Muscle of back (tissue), 11 donors: Measurements from ENCODE around the gene CTNND2. TPM values are rescaled to one million over a fixed set of nuclear protein-coding genes. Genes with fewer than 3 reads are reported as not detected.
"Not testable (repeated sequence)": the region's sequence is repeated elsewhere in the genome, so short reads cannot be mapped to it uniquely, and the experiment has no call there.

Experiments
- DNase-seq, 3 donors: peaks; one replicate each; pipeline versions ENCODE4 v3.0.0 to v3.0.0-alpha.2; 2013
- polyA plus RNA-seq, 10 donors: library from polyadenylated mRNA; unstranded; fragments of 120-200 nt; gene quantifications; one replicate each; pipeline ENCODE4 v1.2.1, GENCODE V29; 2013; ENCODE audit not compliant: insufficient read length in 10 of 10

The CTNND2 gene
- polyA plus RNA-seq, 10 donors: 0.32 to 1.8 (median 1.2) TPM

DNA sequence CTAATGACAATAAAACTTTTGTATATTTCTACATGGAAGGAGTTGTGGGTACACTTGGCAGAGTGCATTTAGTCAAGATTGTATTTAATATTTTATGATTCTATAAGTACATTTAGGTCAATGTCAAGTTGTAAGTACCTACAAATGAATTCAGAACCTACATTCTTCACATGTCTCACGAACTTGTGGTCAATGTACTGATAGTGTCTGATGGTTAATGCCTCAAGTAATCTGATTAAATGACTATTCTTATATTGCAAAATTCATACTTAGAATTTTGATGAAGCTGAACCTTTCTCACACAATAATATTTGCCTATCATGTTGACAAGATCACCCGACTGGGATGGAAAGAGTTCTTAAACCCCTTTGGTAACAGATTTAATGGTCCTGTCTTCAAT is 444.5 kb downstream of the CTNND2 start:
- no peak for DNase-seq

DNA sequence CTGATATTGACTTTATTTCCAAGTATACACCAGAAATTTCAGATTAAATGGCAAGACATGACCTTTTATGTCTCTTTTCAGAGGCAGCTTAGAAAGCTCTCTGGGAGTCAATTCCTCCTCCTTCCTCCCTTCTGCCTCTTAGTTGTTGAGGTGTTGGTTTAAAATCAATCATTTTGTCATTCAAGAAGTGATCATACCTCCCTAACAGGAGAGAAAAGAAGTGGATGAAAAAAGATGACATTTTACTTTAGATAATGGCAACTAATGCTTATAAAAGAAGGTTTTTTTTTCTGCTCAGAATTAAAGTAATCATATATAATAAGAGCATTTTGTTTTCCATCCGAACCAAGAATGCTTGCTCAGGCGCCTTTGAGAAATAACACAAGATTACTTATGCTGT is 448.7 kb downstream of the CTNND2 start:
- no peak for DNase-seq

DNA sequence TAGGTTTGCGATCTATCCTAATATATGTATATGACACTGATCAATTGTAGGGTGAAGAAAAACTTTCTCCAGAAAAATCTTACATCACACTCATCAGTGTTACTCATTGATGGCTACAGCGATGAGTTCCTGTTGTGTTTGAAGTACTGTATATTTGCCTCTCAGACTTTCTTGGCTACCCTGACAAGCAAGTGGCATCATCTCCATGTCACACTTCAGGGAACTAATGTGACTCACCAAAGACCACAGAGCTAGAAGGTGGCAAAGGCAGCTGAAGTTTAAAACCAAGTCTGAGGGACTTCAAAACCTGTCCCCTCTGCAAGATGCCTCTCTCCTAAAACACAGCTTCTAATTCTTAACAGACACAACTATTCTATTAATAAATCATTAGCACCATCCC is 451.4 kb downstream of the CTNND2 start:
- DNase-seq: no peak

DNA sequence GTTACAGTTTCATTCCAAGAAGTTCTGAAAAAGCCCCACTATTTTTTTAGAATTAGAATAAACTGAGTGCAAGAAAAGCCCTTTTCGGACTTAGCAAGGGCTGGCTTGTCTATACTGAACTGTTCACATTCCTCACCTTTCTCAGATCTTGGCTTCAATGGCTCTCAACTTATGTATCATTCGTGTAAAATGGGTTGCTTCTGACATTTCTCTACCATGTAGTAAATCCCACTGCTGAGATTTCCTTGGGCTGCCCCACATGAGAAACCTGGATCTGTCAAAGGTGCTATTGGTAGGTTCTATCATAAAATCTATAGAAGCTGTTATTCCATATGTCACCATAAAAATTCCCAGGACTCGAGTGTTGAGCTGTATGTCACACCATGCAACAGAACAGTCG is 454.3 kb downstream of the CTNND2 start:
- DNase-seq: no peak

DNA sequence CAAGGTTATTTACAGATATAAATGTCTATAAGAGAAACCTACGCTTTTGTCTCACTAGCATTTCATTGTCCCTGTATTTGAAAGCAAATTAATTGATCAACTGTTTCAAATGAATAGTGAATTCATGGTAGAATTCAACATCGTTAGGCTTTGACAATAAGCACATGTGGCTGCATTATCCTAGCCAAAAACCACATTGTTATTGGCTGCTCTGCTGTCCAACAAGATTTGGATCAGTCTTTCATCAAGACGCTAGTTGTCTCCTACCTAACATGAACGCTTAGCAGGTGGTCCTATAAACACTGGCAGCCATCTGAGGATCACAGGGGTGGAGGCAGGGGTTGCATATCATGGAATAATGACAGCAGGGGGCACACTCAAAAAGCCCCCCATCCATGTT is 455.0 kb downstream of the CTNND2 start:
- no peak for DNase-seq

DNA sequence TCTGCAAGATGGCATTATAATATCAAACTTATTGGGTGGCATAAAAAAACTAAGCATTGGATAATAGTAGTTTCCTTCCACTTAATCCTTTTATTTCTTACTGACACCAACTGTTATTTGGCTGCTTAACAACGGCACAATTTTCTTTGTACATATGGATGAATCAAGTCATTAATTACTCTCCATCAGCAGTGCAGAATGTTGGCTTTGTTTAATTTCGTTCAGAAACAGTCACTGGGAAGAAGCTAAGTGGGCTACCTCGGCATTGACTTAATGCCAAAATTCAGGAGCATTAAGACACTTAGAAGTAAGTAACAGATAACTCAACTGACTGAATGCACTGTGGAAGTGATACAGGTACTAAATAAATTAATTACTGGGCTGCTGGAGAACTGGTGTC is 460.4 kb downstream of the CTNND2 start:
- no peak for DNase-seq

DNA sequence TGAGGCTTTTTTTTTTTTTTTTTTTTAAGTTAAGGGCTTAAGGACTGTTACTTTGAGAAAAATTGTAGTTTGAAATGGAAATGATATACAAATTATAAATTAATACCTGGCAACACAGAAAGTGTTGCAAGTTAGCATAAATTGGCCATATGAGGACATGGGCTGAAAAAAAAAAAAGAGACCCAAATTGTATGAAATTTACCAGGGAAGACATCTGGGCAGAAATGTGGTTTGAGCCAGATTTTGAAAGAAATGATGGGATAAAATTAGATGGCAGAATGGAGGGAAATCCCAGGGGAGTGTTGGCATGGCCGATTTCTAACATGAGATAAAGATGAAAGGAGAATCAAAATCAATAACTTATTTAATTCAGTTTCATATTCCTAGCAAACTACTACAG is 472.1 kb downstream of the CTNND2 start:
- DNase-seq: no peak

DNA sequence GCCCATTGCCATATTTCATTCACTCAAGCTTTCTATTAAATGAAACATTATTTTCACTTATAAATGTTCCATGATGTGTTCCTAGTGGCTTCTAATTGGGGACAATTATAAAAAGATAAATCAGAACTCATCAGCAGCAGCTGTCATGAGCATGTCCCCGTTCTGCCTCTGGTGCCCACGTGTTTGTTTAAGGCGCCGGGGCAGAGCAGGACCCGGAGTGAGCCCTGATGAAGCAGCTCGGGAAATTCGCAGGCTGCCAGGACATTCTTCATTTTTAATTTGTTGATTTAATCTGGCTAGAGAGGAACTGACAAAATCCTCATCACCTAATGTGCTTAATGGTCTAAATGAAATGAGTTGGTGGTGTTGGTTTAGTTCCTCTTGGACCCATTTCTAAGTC is 475.0 kb downstream of the CTNND2 start:
- DNase-seq: no peak

DNA sequence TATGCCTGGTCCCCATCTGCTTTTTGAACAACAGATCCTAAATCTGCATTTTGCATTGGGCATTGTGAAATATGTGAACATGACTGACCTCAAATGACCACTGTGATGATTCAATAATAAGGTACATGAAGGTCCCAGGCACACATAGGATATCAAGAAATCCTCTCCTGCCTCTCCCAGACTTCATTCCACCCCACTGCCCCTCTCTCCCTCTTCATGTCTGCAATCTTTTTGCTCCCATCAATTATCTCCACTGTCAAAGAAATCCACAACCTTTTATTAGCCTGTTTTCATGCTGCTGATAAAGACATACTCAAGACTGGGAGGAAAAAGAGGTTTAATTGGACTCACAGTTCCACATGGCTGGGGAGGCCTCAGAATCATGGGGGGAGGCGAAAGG is 476.7 kb downstream of the CTNND2 start:
- no peak for DNase-seq

DNA sequence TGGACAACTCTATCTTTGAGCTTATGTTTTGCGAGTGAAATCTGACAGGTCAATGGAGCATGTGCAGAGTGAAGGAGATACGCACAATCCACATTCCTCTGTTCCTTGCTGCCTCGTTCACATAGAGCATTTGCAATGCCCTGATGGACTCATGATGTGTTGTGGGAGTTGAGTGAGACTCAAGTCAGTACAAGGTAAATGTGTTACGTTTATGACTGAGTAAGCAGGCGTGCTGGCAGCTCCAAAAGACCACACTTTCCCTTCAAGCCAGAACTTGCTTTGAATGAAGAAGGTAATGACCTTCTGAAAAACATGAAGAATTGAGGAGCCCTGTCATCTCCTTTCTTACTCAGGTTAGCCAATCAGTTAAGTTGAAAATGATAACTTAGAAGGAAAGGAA is 477.8 kb downstream of the CTNND2 start:
- no peak for DNase-seq

DNA sequence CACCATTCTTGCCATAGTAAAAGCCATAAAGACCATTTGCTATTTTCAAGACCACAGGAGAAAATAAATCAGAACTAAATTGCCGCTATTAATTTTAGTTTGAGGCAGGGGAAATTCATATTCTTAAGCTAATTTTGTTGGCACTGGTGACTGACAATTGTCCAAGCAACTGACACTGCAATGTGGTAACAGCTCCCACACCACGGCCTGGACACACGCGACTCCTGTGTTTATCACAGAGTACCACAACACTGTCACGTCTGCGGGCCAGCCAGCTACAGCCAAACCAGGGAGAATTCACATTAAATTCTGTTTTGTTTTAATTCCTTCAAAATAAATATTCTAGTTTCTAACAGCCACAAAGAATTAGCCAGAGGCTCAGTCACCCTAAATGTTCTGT is 481.9 kb downstream of the CTNND2 start:
- DNase-seq: no peak

DNA sequence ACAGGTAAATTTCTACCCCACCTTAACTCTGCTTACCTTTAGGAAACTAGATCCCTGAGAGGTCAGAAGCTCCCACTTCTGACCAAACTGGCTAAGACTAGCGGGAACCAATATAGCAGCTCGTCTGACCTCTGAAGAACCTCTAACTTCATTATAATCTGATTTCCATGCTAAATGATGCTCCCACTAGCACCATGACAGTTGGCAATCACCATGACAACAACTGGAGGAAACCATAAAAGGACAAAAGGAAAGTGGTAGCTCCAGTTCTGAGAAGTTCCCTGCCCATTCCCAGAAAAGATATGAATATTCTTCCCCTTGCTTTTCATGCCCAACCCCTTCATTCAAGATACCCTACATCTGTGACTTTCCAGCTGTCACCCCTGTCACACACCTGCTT is 483.3 kb downstream of the CTNND2 start:
- DNase-seq: peak in 1 of 3 donors; percentile 2

DNA sequence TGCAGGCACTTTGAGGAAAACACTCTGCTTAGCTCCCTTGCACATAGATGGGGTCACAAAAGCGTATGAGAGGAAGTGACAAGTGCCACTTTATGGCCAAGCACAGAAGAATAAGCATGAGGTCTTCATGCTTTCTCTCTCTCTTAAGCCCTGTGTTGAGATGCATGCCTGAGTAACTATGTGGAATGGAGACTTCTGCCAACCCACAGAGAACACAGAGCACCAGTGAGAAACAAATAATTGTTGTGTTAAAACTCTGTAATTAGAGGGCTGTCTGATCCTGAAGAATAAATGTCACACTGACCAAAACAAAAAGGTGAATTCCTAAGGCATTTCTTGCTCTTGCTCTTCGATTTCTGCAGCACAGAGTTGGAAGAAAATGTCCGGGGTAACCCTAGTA is 488.5 kb downstream of the CTNND2 start:
- no peak for DNase-seq

DNA sequence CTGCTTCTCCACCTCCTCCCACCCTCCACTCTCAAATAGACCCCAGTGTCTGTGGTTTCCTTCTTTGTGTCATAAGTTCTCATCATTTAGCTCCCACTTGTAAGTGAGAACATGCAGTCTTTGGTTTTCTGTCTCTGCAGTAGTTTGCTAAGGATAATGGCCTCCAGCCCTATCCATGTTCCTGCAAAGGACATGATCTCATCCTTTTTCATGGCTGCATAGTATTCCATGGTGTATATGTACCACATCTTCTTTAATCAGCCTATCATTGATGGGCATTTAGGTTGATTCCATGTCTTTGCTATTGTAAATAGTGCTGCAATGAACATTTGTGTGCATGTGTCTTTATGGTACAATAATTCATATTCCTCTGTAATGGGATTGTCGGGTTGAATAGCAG is 489.5 kb downstream of the CTNND2 start:
- not testable (repeated sequence) for DNase-seq

DNA sequence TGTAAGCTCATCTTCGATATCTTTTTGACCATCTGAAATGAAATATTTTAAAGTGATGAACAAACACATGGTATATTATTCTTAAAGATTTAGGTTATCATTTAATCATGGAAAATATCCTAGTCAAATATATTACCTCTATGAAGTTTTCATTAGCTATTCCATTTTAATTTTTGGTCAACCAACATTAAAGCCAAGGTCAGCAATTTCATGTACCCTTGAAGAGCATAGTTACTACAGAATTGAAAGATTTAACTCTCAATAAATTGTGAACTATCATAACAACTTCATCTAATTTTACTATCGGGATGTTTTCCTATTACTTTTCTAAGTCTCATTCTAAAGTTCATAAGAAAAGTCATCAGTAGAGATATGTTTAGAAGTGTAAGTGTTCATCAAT is 492.6 kb downstream of the CTNND2 start:
- DNase-seq: no peak

DNA sequence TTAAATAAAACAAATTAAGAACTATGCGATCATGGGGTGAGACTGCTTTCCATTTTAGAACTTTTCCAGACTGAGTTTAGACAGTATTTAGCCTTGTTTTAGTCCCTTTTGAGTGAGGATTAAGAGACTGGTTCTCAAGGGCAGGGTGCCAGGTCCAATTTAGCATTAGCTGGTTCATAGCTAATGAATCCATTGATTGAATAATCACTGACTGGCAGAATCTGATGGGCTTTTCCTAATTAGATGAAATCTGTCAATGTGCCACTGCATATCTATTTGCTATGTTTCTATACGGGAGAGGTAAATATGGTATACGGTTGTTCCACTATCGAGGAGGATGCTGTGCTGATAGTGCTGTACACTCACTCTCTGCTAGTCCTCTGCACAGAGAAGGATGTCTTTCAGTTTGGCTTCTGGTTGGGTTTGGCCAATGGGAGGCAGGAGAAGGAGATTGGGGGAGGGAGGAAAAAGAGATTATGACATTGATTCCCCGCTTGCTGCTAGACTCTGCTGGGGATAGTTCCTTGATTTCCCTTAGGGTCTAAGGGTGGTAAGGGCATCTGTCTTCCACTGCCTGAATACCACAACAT is 496.6 kb downstream of the CTNND2 start:
- no peak for DNase-seq

DNA sequence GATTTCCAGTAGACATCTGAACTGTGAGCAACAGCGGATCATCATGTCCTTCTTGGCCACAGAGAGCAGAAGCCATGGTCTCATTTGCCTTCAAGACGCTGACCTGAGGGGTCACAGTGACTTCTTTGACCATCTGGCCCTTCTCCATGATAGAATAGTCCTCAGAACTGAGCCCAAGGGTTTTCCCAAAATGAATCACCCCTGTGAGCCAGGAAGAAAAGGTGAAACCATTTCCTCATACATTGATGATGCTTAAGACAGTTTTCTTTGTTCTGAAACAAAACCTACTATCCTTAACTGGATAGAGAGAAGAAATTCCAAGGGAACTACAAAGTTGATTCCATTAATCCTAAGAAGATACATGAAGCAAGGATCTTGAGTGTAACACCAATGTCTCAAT is 503.9 kb downstream of the CTNND2 start:
- DNase-seq: no peak

DNA sequence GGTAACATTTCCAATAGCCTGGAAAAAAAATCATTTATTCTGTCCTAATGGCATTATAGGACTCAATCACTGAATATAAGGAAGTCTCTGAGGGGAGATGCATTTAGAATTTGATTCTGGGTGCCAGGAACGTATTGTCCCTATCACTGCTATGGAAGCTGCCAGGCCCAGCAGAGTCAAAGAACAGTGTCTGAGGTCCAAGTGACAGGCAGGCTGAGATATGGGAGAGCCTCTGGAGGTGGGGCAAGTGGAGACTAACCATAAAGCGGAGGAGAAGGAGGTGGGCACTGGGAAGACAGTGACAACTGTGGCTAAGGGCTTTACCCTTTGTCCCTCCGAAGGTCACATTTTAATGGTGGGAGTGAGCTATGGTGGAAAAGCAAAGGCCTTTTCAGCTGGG is 505.5 kb downstream of the CTNND2 start:
- no peak for DNase-seq

DNA sequence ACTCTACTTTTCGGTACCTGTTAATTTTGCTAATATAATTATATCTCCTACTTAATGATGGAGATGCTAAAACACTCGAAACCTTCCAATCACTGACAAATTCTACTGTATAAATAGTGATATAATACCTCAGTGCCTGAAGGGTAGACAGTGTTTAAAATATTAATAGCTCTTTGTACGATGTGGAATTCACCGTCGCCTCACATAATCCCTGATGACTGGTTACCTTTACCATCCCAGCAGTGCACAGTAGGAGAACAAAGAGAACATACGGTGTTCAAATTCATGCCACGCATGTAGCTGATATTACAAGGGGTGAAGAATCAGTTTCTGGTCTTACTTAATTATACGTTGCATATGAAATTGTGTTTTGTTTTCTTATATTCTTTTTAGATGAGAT is 506.7 kb downstream of the CTNND2 start:
- no peak for DNase-seq

DNA sequence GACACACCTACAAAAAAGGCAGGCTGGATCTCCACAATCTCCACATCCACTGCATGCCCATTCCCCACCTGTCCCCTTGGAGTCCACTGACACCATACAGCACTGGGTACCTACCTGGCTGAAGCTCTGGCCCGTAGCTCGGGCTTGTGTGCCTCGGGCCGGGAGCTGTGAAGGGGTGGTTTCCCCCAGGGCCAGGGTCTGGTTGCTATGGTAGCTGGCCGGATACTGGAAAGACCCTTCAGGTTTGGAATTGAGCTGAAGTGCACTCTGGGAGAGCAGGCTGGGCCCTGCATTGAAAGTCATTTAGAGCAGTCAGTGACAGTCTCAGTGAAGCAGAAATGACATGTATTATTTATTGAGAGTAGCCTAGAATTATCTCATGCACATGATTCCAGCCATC is 507.3 kb downstream of the CTNND2 start:
- DNase-seq: no peak

DNA sequence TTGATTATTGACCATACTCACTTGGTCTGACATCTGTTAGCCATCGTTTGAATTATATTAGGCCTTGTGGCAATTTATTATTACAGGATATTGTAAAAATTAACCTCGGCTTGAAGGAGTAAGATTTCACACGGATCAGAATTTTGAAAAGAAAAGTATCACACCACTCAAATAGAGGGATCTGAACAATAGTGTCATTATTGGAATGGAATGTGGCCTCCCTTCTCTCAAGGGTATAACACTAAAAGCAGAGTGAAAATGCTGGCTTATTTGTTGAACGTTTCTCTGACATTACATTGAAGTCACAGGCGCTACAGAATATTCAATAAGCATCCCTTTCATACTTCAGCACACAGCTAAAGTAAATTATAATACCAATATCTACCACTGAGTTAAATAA is 509.3 kb downstream of the CTNND2 start:
- no peak for DNase-seq

DNA sequence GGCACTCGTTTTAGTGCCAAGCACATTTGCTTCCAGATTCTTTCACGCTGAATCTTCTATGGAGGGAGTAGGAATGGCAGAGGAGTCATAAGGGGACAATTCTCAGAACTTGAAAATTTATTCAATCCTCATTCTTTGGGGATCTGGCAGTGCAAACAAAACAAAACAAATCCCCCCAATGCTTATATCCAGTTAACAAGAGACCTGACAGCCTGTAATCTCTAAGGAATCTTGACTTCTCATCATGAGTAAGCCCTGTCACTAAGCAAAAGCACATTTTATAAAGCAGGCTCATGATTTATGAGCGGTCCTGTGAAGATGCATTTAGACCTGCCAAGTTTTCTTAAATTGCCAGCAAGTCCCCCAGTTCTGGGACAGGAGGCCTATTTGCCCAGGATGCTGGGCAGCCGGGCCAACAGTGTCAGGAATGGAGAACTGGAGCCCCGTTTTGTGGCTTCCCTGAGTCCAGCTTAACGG is 513.9 kb downstream of the CTNND2 start:
- peak in 1 of 3 donors; percentile 59 for DNase-seq

DNA sequence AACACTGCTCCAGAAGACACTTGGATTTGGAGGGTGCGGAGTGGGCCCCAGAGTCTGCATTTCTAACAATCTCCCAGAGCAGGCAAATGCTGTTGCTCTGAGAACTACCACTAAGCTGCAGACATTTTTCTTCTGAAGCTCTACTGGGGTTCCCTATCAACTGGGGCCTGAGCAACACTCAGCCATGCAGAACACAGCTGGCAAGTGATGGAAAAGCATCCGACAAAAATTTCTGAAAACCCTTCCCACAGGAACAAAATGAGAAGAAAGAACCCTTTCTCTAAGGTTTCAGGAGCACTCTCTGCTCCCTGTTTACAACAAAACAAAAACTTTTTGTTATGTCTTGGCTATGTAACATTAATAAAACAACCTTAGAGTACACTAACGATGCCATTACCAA is 516.9 kb downstream of the CTNND2 start:
- DNase-seq: no peak

DNA sequence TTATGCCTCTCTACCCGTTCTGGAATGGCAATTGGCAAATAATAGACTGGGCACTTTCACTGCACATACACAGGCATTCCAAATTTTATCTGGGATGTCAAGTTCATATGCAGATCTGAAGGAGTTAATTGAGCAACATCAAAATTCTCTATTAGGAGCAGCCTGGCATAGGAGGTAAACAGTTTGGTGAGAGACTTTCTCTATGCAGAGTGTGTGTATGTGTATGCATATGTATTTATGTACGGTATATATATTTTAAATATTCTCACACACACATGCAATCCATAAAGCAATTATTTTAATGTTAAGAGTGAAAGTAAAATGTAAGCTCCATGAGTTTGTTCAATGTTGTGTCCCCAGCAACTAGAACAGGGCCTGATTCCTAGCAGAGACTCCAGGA is 517.8 kb downstream of the CTNND2 start:
- no peak for DNase-seq

DNA sequence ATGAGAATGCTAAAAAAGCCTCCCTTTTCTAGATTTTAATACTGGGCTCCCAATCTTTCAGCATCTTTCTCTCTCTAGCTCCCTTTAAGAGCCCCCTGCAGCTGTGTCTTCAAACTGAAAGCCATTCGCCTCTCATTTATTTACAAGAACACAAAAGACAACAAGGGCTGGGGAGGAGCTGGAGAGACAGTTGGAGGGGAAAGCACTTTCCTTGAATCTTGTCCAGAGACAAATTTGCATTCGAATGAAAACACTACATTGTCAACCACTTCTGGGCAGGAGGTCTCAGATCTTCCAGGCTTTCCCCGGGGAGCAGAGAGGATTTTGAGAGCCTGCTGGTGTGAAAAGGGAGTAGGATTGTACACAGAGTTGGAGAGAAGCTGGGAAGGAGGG is 518.3 kb downstream of the CTNND2 start:
- no peak for DNase-seq
